ENCODE data around the gene COL10A1.

Gene COL10A1

GRCh38 chr6:116152620-116153019, 26.7 kb upstream of the COL10A1 start:
- no peak for TF ChIP-seq CTCF (IDR thresholded peaks at IDR 0.05; ENCODE audit: borderline replicate concordance, insufficient read depth, low read depth, low read length)
- no peak overlapping the region for H3K4me3 ChIP-seq (ENCODE audit: low read depth, low read length)

GRCh38 chr6:116145803-116146675, 20.1 kb upstream of the COL10A1 start:
- no peak for TF ChIP-seq CTCF (IDR thresholded peaks at IDR 0.05; ENCODE audit: borderline replicate concordance, insufficient read depth, low read depth, low read length)
- H3K4me3 ChIP-seq (ENCODE audit: low read depth, low read length) = no peak overlapping the region

- no peak for TF ChIP-seq CTCF (IDR thresholded peaks at IDR 0.05; ENCODE audit: borderline replicate concordance, insufficient read depth, low read depth, low read length)
- H3K4me3 ChIP-seq (ENCODE audit: low read depth, low read length) = no peak overlapping the region
Measured at GRCh38 chr6:116144605-116145004, 18.7 kb upstream of the COL10A1 start.

GRCh38 chr6:116139917-116140316, 14.0 kb upstream of the COL10A1 start:
- no peak for TF ChIP-seq CTCF (IDR thresholded peaks at IDR 0.05; ENCODE audit: borderline replicate concordance, insufficient read depth, low read depth, low read length)
- H3K4me3 ChIP-seq (ENCODE audit: low read depth, low read length) = no peak overlapping the region

- no peak overlapping the region for H3K4me3 ChIP-seq (ENCODE audit: low read depth, low read length)
- no peak for TF ChIP-seq CTCF (IDR thresholded peaks at IDR 0.05; ENCODE audit: borderline replicate concordance, insufficient read depth, low read depth, low read length)
Measured at GRCh38 chr6:116136933-116137340, 11.0 kb upstream of the COL10A1 start.

- no peak for TF ChIP-seq CTCF (IDR thresholded peaks at IDR 0.05; ENCODE audit: borderline replicate concordance, insufficient read depth, low read depth, low read length)
- no peak overlapping the region for H3K4me3 ChIP-seq (ENCODE audit: low read depth, low read length)
Measured at GRCh38 chr6:116136373-116136772, 10.4 kb upstream of the COL10A1 start.

- no peak overlapping the region for H3K4me3 ChIP-seq (ENCODE audit: low read depth, low read length)
Measured at GRCh38 chr6:116133453-116133852, 7.5 kb upstream of the COL10A1 start.

More at GRCh38 chr6:116133453-116133852, 7.5 kb upstream of the COL10A1 start:
- TF ChIP-seq CTCF (IDR thresholded peaks at IDR 0.05; ENCODE audit: borderline replicate concordance, insufficient read depth, low read depth, low read length) = no peak
